Activated CD8-positive, alpha-beta T cell treated with anti-CD3 and anti-CD28 coated beads for 36 hours (primary cell): ENCODE measurements around the gene MEIS3. TPM values are rescaled to one million over a fixed set of nuclear protein-coding genes. Genes with fewer than 3 reads are reported as not detected.

Source experiments
- ATAC-seq: fragments of 200-7000 bp; cut with Tn5 transposase; one replicate; pipeline ENCODE4 v1.10.0; 2021; ENCODE audit warnings: mild to moderate bottlenecking, moderate library complexity
- CTCF ChIA-PET: fragments of 350-600 bp; sonication (Branson Sonifier 250); formaldehyde crosslinking; loops from one replicate; lab custom pipeline; 2021; ENCODE audit warnings: antibody characterized with exemption; lab: Charles Lee
- POLR2A ChIA-PET: fragments of 350-600 bp; sonication (Branson Sonifier 250); formaldehyde crosslinking; loops from one replicate; lab custom pipeline; 2021; ENCODE audit warnings: antibody characterized with exemption; lab: Charles Lee
- DNase-seq: peaks from one replicate; pipeline ENCODE4 v3.0.0-alpha.2; 2020
- H3K27ac Mint-ChIP-seq: one replicate; pipeline ENCODE4 v1.8.0; 2021; ENCODE audit warnings: mild to moderate bottlenecking, mixed read lengths
- H3K27me3 Mint-ChIP-seq: one replicate; pipeline ENCODE4 v1.8.0; 2021; ENCODE audit warnings: mixed read lengths
- H3K36me3 Mint-ChIP-seq: one replicate; pipeline ENCODE4 v1.8.0; 2021; ENCODE audit warnings: low read depth, mixed read lengths
- H3K4me1 Mint-ChIP-seq: one replicate; pipeline ENCODE4 v1.8.0; 2021; ENCODE audit warnings: low read depth, mixed read lengths
- H3K4me3 Mint-ChIP-seq: one replicate; pipeline ENCODE4 v1.8.0; 2021; ENCODE audit warnings: mild to moderate bottlenecking, moderate library complexity, mixed read lengths
- H3K9me3 Mint-ChIP-seq: one replicate; pipeline ENCODE4 v1.8.0; 2021; ENCODE audit warnings: mixed read lengths
- intact Hi-C: fragments of 100-400 bp; cut with micrococcal nuclease; formaldehyde crosslinking; loops from one replicate; pipeline ENCODE4 v1.10.0; 2022
- total RNA-seq, 2 experiments: library from RNA; stranded (reverse); gene quantifications; one replicate each; pipeline ENCODE4 v1.2.3, GENCODE V29; 2021
- TF ChIP-seq, protein P1 (sequence below): fragments of 200-600 bp; IDR thresholded peaks from one replicate; pipeline ENCODE4 v1.8.0; 2022; ENCODE audit warnings: antibody characterized with exemption, mild to moderate bottlenecking

The MEIS3 gene
- total RNA-seq, 2 experiments from 2014 or later = not detected

DNA sequence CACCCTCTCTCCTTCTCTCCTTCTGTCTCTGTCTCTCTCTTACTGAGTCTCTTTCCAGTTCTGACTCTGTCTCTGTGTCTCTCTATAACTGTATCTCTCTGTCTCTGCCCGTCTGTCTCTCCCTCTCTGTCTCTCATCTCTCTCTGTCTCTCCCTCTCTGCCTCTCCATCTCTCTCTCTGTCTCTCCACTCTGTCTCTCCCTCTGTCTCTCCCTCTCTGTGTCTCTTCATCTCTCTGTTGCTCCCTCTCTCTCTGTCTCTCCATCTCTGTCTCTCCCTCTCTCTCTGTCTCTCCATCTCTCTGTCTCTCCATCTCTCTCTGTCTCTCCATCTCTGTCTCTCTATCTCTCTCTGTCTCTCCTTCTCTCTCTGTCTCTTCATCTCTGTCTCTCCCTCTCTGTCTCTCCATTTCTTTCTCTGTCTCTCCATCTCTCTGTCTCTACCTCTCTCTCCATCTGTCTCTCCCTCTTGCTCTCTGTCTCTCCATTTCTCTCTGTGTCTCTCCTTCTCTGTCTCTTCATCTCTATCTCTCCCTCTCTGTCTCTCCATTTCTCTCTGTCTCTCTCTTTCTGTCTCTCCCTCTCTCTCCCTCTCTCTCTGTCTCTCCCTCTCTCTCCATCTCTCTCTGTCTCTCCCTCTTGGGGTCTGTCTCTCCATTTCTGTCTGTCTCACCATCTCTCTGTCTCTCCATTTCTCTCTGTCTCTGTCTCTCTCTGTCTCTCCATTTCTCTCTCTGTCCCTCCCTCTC, 3.3 kb upstream of the MEIS3 start:
- intact Hi-C loops = no loop called here

DNA sequence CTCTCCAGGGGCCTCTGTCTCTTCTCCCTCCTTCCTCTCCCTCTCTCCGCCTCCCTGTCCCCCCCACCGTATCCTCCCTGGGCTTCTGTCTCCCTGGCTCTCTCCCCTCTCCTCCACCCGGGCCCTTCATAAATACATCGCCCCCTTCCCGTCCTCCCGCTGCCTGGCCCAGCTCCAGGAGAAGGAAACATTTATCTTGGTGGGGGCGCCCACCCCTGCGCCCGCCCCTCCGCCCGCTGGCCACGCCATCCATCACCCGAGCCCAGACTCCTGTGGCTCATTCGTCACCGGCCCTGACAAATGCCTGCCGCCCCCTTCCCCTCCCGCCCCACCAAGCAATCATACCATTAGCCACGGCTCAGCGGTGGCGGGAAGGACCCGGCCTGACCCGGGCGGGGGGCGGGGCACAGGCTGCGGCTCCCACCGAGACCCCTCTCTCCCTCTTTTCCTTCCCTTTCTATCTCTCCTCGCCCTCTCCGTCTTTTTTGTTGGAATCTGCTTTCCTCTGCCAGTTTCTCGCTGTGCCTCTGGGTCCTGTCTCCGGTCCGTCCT, 2.6 kb upstream of the MEIS3 start:
- TF ChIP-seq, protein P1, sequence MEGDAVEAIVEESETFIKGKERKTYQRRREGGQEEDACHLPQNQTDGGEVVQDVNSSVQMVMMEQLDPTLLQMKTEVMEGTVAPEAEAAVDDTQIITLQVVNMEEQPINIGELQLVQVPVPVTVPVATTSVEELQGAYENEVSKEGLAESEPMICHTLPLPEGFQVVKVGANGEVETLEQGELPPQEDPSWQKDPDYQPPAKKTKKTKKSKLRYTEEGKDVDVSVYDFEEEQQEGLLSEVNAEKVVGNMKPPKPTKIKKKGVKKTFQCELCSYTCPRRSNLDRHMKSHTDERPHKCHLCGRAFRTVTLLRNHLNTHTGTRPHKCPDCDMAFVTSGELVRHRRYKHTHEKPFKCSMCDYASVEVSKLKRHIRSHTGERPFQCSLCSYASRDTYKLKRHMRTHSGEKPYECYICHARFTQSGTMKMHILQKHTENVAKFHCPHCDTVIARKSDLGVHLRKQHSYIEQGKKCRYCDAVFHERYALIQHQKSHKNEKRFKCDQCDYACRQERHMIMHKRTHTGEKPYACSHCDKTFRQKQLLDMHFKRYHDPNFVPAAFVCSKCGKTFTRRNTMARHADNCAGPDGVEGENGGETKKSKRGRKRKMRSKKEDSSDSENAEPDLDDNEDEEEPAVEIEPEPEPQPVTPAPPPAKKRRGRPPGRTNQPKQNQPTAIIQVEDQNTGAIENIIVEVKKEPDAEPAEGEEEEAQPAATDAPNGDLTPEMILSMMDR = no peak
- Mint-ChIP-seq H3K27ac (no peak overlapping the region), H3K36me3 (no peaks in the 10 kb centered on the region), H3K27me3 (peaks cover 71% of the 10 kb centered on the region), H3K4me3 (no peak overlapping the region), H3K9me3 (no peaks in the 10 kb centered on the region), H3K4me1 (peaks cover 26% of the 10 kb centered on the region)
- intact Hi-C loops = no loop called here
- peak; percentile 28 for ATAC-seq
- DNase-seq = peak; percentile 56
- ChIA-PET POLR2A (no interaction called here), CTCF (no interaction called here)

More for the DNA sequence above, 3.3 kb upstream of the MEIS3 start:
- no peak overlapping the region for H3K27ac Mint-ChIP-seq
- peaks cover 24% of the 10 kb centered on the region for H3K4me1 Mint-ChIP-seq
- TF ChIP-seq, protein P1 = no peak
- H3K27me3 Mint-ChIP-seq = peaks cover 66% of the 10 kb centered on the region
- no peak overlapping the region for H3K4me3 Mint-ChIP-seq
- CTCF ChIA-PET = no interaction called here
- no peaks in the 10 kb centered on the region for H3K36me3 Mint-ChIP-seq
- H3K9me3 Mint-ChIP-seq = no peaks in the 10 kb centered on the region
- POLR2A ChIA-PET = no interaction called here
- DNase-seq (no peak), ATAC-seq (no peak)

DNA sequence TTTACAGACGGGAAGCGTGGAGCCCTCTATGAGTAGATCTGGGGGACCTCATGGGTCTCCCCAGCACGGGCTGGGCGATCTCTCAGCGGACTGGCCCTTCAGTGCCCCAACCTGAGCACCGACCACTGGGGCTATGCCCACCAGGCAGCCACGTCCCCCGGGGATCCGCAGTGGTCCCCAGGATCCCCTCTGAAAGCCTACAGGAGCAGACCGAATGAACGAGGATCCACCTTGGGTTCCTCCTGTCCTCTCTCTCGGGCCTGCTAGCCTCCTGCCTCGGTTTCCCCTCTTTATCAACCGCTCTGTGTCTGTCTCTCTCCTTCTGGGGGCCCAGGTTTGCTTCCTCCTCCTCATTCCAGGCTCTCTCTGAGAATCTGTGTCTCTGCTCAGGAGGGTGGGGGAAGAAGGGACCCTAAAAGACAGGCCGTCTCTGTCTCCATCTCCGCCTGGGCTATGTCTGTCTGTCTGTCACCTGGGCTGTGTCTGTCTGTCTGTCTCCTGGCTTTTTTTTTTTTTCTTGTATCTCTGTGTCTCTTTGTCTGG, 2.0 kb upstream of the MEIS3 start:
- CTCF ChIA-PET = no interaction called here
- Mint-ChIP-seq H3K36me3 (no peaks in the 10 kb centered on the region), H3K27ac (no peak overlapping the region), H3K4me1 (peaks cover 26% of the 10 kb centered on the region), H3K9me3 (no peaks in the 10 kb centered on the region), H3K27me3 (peaks cover 73% of the 10 kb centered on the region), H3K4me3 (no peak overlapping the region)
- ATAC-seq (no peak), DNase-seq (no peak)
- POLR2A ChIA-PET = interaction anchor here (1.2 kb wide), 1 partner anchor 64 kb away, joined by 4 read pairs; no protein-coding TSS in a partner anchor
- TF ChIP-seq, protein P1 = no peak
- intact Hi-C loops = no loop called here

DNA sequence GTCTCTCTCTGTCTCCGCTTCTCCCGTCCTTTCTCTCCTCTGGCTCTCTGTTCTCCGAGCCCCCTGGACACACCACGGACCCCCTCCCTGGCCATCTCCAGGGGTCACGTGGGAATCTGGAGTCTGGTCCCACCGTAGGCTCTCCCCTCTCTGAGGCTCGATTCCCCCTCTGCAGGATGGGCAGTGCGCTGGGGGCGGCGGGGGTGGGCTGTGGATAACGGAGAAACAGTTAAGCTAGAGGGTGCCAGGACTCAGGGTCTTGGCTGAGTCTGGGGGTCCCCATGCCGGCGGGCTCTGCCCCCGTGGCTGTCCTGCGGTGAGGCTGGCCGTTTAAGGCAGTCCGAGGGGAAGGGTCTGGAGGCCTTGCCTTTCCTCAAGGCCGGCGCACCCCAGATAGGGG, 462 bp upstream of the MEIS3 start:
- Mint-ChIP-seq H3K27me3 (peaks cover 75% of the 10 kb centered on the region), H3K4me3 (no peak overlapping the region), H3K36me3 (no peaks in the 10 kb centered on the region), H3K4me1 (peaks cover 26% of the 10 kb centered on the region), H3K27ac (no peak overlapping the region), H3K9me3 (no peaks in the 10 kb centered on the region)
- POLR2A ChIA-PET = interaction anchor here (1.2 kb wide), 1 partner anchor 65 kb away, joined by 4 read pairs; no protein-coding TSS in a partner anchor
- CTCF ChIA-PET = no interaction called here
- intact Hi-C loops = no loop called here
- TF ChIP-seq, protein P1 = no peak
- DNase-seq (no peak), ATAC-seq (no peak)

DNA sequence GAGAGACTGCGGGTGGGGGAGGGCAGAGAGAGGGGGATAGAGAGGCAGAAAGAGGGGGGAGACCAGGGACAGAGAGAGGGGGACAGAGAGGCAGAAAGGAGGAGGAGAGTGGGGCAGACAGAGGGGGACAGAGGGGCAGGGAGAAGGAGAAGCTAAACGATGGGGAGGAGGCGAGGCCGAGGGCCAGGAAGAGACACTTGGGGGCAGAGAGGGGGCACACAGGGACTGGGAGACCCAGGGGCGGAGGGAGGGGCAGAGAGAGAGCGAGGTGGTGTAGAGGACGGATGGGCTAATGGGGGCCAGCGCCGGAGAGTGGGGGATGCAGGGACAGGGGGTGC, 666 bp downstream of the MEIS3 start:
- no peak overlapping the region for H3K4me3 Mint-ChIP-seq
- H3K27me3 Mint-ChIP-seq = peaks cover 78% of the 10 kb centered on the region
- intact Hi-C loops = no loop called here

More for the DNA sequence above, 666 bp downstream of the MEIS3 start:
- ChIA-PET CTCF (no interaction called here), POLR2A (no interaction called here)
- peaks cover 26% of the 10 kb centered on the region for H3K4me1 Mint-ChIP-seq
- H3K9me3 Mint-ChIP-seq = no peaks in the 10 kb centered on the region
- peak; percentile 7 for ATAC-seq
- no peak for DNase-seq
- H3K36me3 Mint-ChIP-seq = no peaks in the 10 kb centered on the region
- TF ChIP-seq, protein P1 = no peak
- H3K27ac Mint-ChIP-seq = no peak overlapping the region
